ENCODE measurements around the gene C1QTNF9. TPM values are rescaled to one million over a fixed set of nuclear protein-coding genes. Genes with fewer than 3 reads are reported as not detected.

Gene C1QTNF9
- total RNA-seq, 1 experiment from 2014 or later = not detected

DNA sequence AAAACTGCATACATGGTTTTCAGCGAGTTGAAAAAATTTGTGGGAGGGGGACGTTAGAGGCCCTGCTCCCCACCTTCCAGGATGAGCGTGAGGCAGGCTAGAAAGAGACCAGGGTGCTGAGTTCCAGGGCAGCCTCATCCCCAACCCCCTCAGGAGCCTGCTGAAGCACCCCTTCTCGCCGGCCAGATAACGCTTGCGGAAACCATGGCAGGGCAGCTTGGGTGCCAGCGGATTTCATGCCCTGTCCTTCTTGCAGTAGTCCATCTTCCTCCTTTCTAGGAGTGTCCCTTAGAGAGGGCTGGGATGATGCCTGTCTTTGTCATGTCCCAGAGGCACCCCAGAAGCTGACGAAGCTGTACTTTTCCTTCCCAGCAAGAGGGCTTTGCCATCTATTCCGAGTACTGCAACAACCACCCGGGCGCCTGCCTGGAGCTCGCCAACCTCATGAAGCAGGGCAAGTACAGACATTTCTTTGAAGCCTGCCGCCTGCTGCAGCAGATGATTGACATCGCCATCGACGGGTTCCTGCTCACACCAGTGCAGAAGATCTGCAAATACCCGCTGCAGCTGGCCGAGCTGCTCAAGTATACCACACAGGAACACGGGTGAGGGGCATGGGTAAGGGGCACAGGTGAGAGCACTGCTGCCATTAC is 19.0 kb upstream of the C1QTNF9 start:
- no peak overlapping the region for H3K27ac Mint-ChIP-seq (ENCODE audit: unreplicated experiment)
- H3K27me3 Mint-ChIP-seq (ENCODE audit: insufficient read depth, unreplicated experiment) = no peaks in the 10 kb centered on the region
- no peaks in the 10 kb centered on the region for H3K9me3 ChIP-seq
- H3K4me1 Mint-ChIP-seq (ENCODE audit: low read depth, unreplicated experiment) = no peaks in the 10 kb centered on the region
- ChIA-PET CTCF (no interaction called here), POLR2A (no interaction called here)
- H3K36me3 ChIP-seq (ENCODE audit: control insufficient read depth, insufficient read depth, low read length) = no peaks in the 10 kb centered on the region; the same call in 1 of the 2 replicates
- no peak overlapping the region for H3K4me3 Mint-ChIP-seq (ENCODE audit: unreplicated experiment)
- no peaks in the 10 kb centered on the region for H3K4me1 ChIP-seq
- H3K36me3 Mint-ChIP-seq (ENCODE audit: insufficient read depth, unreplicated experiment) = peaks cover 4% of the 10 kb centered on the region
- H3K4me3 ChIP-seq (ENCODE audit: low read depth, low read length) = no peak overlapping the region
- TF ChIP-seq CTCF (IDR thresholded peaks at IDR 0.05; ENCODE audit: insufficient read depth in 1 of 2, low read depth in 1 of 2, low read length in 1 of 2, severe bottlenecking in 1 of 2, unreplicated experiment in 1 of 2) = no peak
- BruUV-seq (replicated peaks) = no TSS peak
- H3K9me3 Mint-ChIP-seq (ENCODE audit: unreplicated experiment) = no peaks in the 10 kb centered on the region
- no peak for DNase-seq
- intact Hi-C loops (cut with micrococcal nuclease; ENCODE audit: unreplicated experiment) = no loop called here
- H3K27me3 ChIP-seq (replicated peaks; ENCODE audit: control insufficient read depth, insufficient read depth, low read length) = no peaks in the 10 kb centered on the region

DNA sequence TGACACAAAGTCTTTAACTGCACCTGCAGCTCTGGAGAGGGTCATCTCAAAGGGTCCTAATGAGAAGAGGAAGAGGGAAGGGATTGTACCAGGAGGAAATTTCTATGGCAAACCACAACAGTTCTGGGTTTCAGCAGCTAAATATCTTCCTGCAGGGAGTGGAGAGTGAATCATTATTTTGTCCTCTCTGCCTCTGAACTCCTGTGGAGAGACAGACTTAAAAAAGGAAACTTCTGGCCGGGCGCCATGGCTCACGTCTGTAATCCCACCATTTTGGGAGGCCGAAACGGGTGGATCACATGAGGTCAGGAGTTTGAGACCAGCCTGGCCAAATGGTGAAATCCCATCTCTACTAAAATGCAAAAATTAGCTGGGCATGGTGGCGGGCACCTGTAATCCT is 16.9 kb upstream of the C1QTNF9 start:
- no peaks in the 10 kb centered on the region for H3K27me3 Mint-ChIP-seq (ENCODE audit: insufficient read depth, unreplicated experiment)
- no peaks in the 10 kb centered on the region for H3K36me3 Mint-ChIP-seq (ENCODE audit: insufficient read depth, unreplicated experiment)
- Histone ChIP-seq H3K4me1 (no peaks in the 10 kb centered on the region), H3K9me3 (no peaks in the 10 kb centered on the region), H3K36me3 (ENCODE audit: control insufficient read depth, insufficient read depth, low read length) (no peaks in the 10 kb centered on the region), H3K27me3 (replicated peaks; ENCODE audit: control insufficient read depth, insufficient read depth, low read length) (no peaks in the 10 kb centered on the region), H3K4me3 (ENCODE audit: low read depth, low read length) (no peak overlapping the region)
- POLR2A ChIA-PET = no interaction called here
- H3K9me3 Mint-ChIP-seq (ENCODE audit: unreplicated experiment) = no peaks in the 10 kb centered on the region
- TF ChIP-seq CTCF (IDR thresholded peaks at IDR 0.05; ENCODE audit: insufficient read depth in 1 of 2, low read depth in 1 of 2, low read length in 1 of 2, severe bottlenecking in 1 of 2, unreplicated experiment in 1 of 2) = no peak
- no peak for DNase-seq
- CTCF ChIA-PET = no interaction called here
- no peaks in the 10 kb centered on the region for H3K4me1 Mint-ChIP-seq (ENCODE audit: low read depth, unreplicated experiment)
- no TSS peak for BruUV-seq (replicated peaks)
- intact Hi-C loops (cut with micrococcal nuclease; ENCODE audit: unreplicated experiment) = no loop called here
- no peak overlapping the region for H3K27ac Mint-ChIP-seq (ENCODE audit: unreplicated experiment)
- no peak overlapping the region for H3K4me3 Mint-ChIP-seq (ENCODE audit: unreplicated experiment)

GRCh38 chr13:24293746-24294145 is 15.6 kb upstream of the C1QTNF9 start:
- H3K4me3 ChIP-seq (ENCODE audit: low read depth, low read length) = no peak overlapping the region
- no peak for DNase-seq
- Mint-ChIP-seq H3K36me3 (ENCODE audit: insufficient read depth, unreplicated experiment) (no peaks in the 10 kb centered on the region), H3K4me3 (ENCODE audit: unreplicated experiment) (no peak overlapping the region), H3K27ac (ENCODE audit: unreplicated experiment) (no peak overlapping the region), H3K4me1 (ENCODE audit: low read depth, unreplicated experiment) (no peaks in the 10 kb centered on the region), H3K27me3 (ENCODE audit: insufficient read depth, unreplicated experiment) (no peaks in the 10 kb centered on the region), H3K9me3 (ENCODE audit: unreplicated experiment) (no peaks in the 10 kb centered on the region)
- intact Hi-C loops (cut with micrococcal nuclease; ENCODE audit: unreplicated experiment) = no loop called here
- no peak for TF ChIP-seq CTCF (IDR thresholded peaks at IDR 0.05; ENCODE audit: insufficient read depth in 1 of 2, low read depth in 1 of 2, low read length in 1 of 2, severe bottlenecking in 1 of 2, unreplicated experiment in 1 of 2)
- POLR2A ChIA-PET = no interaction called here
- H3K9me3 ChIP-seq = no peaks in the 10 kb centered on the region
- no peaks in the 10 kb centered on the region for H3K36me3 ChIP-seq (ENCODE audit: control insufficient read depth, insufficient read depth, low read length)
- H3K27me3 ChIP-seq (replicated peaks; ENCODE audit: control insufficient read depth, insufficient read depth, low read length) = no peaks in the 10 kb centered on the region
- CTCF ChIA-PET = no interaction called here
- no TSS peak for BruUV-seq (replicated peaks)
- no peaks in the 10 kb centered on the region for H3K4me1 ChIP-seq
